Epithelial cell of esophagus (primary cell): Measurements from ENCODE around the gene DUT.

ENCODE experiments used
- DNase-seq: peaks from one replicate; pipeline ENCODE4 v3.0.0; 2010; ENCODE audit warnings: low read depth
- H3K4me3 ChIP-seq: 2 replicates; pipeline ENCODE4 v1.5.1; 2011; ENCODE audit warnings: mild to moderate bottlenecking, low read length, control low read depth
- TF ChIP-seq, protein P1 (sequence below): IDR thresholded peaks from 2 replicates; pipeline ENCODE4 v1.5.1; 2011; ENCODE audit warnings: low read depth, mild to moderate bottlenecking, low read length, control low read depth, inconsistent platforms; ENCODE audit not compliant: insufficient read depth; ENCODE audit errors: missing control alignments

The DUT gene

DNA sequence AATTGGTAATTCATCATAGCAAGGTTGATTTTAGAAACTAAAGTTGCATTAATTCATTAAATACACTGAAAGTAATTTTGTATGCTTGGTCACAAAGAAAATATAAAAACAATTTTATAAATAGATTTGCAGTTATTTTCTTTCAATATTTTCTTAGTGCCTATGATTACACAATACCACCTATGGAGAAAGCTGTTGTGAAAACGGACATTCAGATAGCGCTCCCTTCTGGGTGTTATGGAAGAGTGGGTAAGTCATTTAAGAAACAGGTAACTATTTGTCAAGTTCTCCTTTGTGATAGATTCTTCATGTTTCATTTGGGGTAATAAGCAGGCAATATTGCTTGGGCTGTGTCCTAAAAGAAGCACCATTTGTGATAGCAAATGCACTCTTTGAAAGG lies 3.0 kb downstream of the DUT start:
- TF ChIP-seq, protein P1, sequence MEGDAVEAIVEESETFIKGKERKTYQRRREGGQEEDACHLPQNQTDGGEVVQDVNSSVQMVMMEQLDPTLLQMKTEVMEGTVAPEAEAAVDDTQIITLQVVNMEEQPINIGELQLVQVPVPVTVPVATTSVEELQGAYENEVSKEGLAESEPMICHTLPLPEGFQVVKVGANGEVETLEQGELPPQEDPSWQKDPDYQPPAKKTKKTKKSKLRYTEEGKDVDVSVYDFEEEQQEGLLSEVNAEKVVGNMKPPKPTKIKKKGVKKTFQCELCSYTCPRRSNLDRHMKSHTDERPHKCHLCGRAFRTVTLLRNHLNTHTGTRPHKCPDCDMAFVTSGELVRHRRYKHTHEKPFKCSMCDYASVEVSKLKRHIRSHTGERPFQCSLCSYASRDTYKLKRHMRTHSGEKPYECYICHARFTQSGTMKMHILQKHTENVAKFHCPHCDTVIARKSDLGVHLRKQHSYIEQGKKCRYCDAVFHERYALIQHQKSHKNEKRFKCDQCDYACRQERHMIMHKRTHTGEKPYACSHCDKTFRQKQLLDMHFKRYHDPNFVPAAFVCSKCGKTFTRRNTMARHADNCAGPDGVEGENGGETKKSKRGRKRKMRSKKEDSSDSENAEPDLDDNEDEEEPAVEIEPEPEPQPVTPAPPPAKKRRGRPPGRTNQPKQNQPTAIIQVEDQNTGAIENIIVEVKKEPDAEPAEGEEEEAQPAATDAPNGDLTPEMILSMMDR: no peak
- peak; percentile 13 for DNase-seq
- H3K4me3 ChIP-seq: no peak overlapping the region

DNA sequence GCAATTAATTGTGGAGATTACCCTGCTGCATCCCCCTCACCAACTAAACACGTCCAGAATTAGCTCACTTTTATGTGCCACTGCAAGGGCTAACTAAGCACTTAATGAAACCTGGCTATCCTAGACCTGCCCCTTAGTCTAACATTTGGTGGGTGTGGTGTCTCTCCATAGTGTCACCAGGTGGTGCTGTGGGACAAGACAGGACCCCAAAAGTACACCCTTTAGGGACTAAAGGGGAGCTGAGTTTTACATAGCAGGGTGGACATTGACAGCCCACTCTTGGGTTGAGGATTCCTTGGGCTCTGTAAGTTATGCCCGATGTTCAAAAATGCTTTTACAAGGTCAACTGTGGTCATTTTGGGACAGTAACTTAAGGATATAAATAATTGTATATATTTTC lies 5.7 kb downstream of the DUT start:
- no peak for DNase-seq
- no peak overlapping the region for H3K4me3 ChIP-seq
- TF ChIP-seq, protein P1: no peak

DNA sequence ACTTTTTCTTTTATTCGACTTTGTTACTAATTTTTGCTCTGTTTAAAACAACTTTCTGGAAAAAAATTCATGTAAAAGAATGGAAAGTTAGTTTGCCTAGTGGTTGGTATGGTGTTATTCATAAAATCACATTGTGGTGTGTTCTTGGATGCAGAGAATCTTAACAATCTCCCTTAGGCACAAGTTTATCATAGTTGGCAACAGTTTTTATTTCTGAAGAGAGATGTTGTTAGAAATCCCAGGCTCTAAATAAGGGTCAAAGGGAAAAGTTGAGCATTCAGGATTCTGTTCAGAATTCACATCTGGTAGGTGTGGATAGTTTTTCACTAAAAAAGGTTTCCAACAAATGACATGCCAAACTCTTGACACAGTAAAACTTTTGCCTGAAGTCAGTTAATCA lies 6.4 kb downstream of the DUT start:
- no peak for DNase-seq
- no peak overlapping the region for H3K4me3 ChIP-seq
- TF ChIP-seq, protein P1: no peak

DNA sequence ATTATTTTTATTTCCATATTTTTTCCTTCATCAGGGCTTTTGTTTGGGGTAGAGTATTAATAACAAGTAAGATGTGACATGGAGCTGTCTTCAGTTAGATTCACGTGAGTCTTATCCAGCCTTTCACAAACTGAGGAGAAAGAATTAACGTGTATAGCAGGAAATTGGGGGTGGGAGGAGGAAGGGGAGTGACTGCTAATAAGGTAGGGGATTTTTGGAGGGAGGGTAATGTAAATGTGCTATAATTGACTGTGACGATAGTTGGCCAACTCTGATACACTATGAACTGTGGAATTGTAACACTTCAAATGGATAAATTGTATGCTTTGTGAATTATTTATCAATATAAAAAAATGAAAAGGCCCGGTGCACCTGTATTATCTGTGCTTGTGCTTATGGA lies 8.9 kb downstream of the DUT start:
- no peak for DNase-seq
- no peak overlapping the region for H3K4me3 ChIP-seq
- TF ChIP-seq, protein P1: no peak

DNA sequence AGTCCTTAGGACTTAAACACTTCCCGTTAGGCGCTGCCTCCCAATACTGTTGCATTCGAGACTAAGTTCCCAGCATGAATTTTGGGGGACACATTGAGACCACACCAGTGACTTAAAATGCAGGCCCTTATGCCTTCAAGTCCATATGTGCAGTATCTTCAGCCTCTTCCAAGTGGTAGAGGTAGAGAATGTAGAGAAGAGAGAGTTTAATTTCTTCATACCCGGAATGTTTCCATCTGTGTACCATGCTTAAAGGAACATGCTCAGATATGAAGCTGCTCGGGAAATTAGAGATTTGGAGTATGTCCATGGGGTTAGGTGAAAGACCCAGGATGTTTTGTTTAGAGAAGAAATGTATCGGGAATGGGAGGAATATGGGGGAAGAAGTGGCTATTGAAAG lies 12.6 kb downstream of the DUT start:
- DNase-seq: no peak
- TF ChIP-seq, protein P1: no peak
- no peak overlapping the region for H3K4me3 ChIP-seq

DNA sequence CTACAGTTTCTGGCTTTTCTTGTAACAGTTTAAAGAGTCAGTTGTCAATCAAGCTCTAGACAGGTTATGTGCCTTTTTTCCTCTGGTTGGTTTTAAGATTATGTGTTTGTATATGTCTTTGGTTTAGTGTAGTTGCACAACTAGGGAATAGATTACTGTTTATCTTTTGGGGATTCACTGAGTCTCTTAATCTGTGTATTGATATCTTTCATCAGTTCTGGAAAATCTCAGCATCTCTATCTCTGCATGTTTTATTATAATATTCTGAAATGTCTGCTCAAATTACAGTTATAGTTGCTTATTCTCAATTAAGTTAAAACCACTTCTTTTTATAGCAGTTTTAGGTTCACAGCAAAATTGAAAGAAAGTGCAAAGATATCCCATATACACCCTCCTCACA lies 14.3 kb downstream of the DUT start:
- TF ChIP-seq, protein P1: no peak
- DNase-seq: no peak
- no peak overlapping the region for H3K4me3 ChIP-seq

DNA sequence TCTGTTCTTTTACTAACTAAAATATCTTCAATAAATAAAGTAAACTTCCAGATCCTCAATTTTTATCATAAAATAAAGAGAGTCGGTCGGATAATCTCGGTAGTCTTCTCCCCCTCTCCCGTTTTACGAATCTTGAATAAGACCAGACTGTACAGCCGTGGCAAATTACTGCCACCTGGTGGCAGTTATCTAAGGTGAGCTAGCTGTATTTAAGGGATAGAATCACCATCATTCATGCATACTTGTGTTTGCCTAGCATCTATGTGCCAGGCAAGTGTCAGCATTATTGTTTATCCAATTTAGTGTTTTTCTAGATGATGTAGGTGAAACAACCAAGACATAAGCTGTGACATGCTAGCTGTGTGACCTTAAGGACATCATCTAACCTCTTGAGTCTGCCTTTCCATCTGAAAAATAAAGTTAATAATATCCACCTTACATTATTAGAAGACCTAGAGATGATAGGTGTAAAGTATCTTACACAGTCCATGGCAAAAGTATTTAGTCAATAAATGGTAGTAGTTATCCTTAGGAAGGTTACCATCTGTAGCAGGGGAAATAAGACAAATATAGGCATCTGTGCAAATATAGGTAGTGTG lies 21.3 kb downstream of the DUT start:
- H3K4me3 ChIP-seq: no peak overlapping the region
- TF ChIP-seq, protein P1: peak; percentile 90
- peak; percentile 79 for DNase-seq
